22Rv1 (cell line): ENCODE results near the gene ZMAT5.

Source experiments
- ZFX ChIP-seq: fragments of 450-650 bp; IDR thresholded peaks from 2 replicates; pipeline ENCODE4 v1.6.1; 2017; ENCODE audit warnings: antibody characterized with exemption, borderline replicate concordance
- TF ChIP-seq, protein P1 (sequence below): fragments of 450-650 bp; IDR thresholded peaks from 2 replicates; pipeline ENCODE4 v1.5.1; 2017; ENCODE audit warnings: mild to moderate bottlenecking

DNA sequence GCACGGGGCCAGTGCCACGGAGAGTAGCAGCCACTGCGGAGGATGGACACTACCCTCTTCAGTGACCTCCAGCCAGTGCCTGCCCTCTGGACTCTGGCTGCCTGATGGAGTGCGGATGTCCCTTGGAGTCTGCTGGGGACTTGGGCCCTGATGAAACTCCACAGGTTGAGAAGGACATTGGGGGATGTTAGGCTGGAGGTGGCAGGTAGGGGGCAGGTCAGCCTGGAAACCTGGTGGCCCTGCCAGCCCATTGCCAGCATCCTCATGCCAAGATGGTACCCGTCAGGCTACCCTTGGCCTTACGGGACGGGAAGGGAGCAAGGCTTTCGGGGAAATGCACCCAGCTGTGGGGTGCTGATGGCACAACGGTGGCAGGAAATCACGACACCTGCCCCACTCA is 43.0 kb downstream of the ZMAT5 start:
- TF ChIP-seq, protein P1, sequence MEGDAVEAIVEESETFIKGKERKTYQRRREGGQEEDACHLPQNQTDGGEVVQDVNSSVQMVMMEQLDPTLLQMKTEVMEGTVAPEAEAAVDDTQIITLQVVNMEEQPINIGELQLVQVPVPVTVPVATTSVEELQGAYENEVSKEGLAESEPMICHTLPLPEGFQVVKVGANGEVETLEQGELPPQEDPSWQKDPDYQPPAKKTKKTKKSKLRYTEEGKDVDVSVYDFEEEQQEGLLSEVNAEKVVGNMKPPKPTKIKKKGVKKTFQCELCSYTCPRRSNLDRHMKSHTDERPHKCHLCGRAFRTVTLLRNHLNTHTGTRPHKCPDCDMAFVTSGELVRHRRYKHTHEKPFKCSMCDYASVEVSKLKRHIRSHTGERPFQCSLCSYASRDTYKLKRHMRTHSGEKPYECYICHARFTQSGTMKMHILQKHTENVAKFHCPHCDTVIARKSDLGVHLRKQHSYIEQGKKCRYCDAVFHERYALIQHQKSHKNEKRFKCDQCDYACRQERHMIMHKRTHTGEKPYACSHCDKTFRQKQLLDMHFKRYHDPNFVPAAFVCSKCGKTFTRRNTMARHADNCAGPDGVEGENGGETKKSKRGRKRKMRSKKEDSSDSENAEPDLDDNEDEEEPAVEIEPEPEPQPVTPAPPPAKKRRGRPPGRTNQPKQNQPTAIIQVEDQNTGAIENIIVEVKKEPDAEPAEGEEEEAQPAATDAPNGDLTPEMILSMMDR = no peak
- TF ChIP-seq ZFX = no peak
